Umbilical cord (tissue), 2 donors: ENCODE results near the gene DOCK7. TPM values are rescaled to one million over a fixed set of nuclear protein-coding genes. Genes with fewer than 3 reads are reported as not detected.
"Not testable (repeated sequence)": the region's sequence is repeated elsewhere in the genome, so short reads cannot be mapped to it uniquely, and the experiment has no call there.

Experiments used
- DNase-seq: peaks from one replicate; pipeline ENCODE4 v3.0.0-alpha.2; 2015; ENCODE audit warnings: low spot score
- total RNA-seq: library from RNA; depleted of rRNA; stranded (reverse); fragments of >200 nt; gene quantifications from one replicate; pipeline ENCODE4 v1.2.3, GENCODE V29; 2014; ENCODE audit warnings: low replicate concordance; ENCODE audit not compliant: insufficient read depth

Gene DOCK7
- total RNA-seq, 1 donor from 2014 or later, result 293 TPM

DNA sequence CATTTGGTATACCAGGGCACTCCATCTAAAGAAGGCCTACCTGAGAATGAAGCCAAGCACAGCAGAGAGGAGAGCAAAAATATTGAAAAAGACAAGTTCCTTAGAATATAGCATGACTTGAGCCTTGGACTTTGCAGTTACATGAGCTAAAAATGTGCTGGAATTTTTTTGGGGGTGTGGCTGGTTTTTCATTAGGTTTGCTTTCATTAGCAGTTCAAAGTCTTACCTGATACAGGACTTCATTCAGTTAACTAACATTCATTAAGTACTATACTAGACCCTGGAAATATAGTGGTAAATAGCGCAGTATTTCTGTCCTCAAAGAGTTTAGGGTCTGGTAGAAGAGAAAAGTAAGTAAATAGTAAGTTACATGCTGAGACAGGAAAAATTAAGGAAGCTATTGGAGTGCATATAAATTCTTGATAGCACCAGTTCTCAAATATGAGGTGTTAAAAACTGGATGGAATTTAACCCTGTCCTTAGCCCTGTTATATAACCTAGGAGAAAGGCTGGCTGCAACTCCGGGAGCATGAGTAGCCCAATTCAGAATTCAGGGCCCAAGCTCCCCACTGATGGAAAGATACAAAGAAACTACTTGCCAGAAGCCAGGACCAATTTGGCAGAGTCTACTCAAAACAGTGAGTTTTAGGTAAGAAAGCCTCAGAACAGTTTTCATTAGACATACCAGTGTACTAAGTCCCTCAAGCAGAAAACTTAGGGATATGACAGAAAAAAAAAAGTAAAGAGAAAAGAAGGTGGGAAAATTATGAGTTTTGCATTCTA, 3.1 kb upstream of the DOCK7 start:
- no peak for DNase-seq

GRCh38 chr1:62689524-62689923, 1.3 kb upstream of the DOCK7 start:
- no peak for DNase-seq

DNA sequence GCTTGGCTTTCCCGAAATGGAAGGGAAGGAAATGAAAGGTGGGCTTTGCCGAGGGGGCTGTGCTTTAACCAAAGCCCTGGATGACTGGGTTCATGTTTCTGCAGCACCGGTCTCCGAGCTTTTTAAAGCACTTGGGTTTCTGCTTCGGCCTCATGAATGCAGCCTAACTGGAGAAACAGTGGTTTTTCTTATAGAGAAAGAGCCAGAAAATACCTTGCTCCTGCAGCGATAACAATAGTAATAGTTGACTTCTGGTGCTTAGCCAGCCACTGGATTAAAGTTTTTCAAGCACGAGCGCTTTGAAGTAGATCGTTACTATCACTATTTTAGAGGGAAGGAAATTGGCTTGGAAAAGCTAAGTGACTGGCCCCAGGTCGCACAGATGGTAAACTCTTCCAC, 500 bp upstream of the DOCK7 start:
- no peak for DNase-seq

GRCh38 chr1:62687421-62687902, 724 bp downstream of the DOCK7 start:
- peak; percentile 60 for DNase-seq

GRCh38 chr1:62686822-62687221, 1.4 kb downstream of the DOCK7 start:
- DNase-seq, result no peak

DNA sequence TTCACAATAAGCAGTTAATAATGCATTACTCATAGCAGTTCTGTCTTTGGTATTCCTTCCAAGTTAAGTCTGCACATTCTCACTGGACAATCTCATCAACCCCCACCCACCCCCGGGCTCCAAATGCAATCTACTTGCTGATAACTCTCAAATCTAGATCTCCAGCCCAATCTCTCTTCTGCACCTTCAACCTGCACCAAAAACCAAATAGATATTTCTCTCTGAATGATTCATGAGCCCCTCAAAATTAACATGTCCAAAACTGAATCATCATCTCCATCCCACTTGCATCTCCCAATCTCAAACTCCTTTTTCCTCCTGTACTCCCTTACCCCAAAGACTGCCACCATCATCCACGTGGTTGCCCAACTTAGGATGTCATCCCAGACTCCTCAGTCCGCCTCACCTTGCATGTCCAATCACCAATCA, 2.7 kb downstream of the DOCK7 start:
- DNase-seq, result peak; percentile 28

DNA sequence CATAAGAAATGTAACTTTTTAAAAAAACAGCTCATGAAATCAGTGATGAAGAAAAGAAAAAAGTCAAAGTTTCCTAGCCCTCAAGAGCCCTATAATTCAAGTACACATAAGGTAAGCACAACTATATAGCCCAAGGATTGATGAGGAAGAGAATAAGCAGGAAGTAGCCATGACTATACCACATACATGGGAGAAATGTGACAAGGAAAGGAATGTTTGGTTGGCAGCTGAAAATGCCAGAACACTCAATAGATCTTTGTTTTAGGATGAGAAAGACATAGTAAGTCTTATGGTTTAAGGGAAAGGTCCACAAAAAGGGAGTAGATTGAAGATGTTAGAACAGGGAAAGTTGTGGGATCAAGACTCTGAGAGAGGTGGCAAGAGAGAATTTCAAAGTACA, 5.7 kb downstream of the DOCK7 start:
- DNase-seq, result no peak

DNA sequence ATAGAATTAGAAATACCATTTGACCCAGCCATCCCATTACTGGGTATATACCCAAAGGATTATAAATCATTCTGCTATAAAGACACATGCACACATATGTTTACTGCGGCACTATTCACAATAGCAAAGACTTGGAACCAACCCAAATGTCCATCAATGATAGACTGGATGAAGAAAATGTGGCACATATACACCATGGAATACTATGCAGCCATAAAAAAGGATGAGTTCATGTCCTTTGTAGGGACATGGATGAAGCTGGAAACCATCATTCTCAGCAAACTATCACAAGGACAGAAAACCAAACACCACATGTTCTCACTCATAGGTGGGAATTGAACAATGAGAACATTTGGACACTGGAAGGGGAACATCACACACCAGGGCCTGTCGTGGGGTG, 7.2 kb downstream of the DOCK7 start:
- not testable (repeated sequence) for DNase-seq

DNA sequence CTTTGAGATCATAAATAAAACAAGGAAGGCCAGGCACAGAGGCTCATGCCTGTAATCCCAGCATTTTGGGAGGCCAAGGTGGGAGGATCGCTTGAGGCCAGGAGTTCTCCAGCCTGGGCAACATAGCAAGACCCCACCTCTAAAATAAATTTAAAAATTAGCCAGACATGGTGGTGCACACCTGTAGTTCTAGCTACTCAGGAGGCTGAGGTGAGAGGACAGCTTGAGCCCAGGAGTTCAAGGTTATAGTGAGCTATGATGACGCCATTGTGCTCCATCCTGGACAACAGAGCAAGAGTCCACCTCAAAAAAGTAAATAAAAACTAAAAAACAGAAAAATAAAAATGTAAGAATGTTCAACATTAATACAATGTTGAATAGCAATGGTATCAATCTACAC, 10.4 kb downstream of the DOCK7 start:
- DNase-seq, result not testable (repeated sequence)

- DNase-seq, result no peak
Observed at GRCh38 chr1:62676611-62677356, 11.4 kb downstream of the DOCK7 start.

DNA sequence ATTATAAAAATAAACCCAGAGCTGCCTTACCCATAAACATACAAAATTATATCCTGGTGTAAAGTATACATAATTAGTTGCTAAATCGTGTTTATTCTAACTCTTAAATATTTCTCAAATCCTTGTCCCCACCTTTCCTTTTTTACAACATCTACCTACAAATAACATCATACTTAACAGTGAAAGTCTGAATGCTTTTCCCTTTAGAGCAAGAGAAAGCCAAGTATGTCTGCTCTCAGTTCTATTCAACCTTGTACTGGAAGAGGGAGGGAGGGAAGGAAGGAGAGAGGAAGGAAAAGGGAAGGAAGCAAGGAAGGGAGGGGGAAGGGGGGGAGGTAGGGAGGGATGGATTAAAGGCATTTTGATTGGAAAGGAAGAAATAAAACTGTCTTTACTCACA, 14.6 kb downstream of the DOCK7 start:
- no peak for DNase-seq

DNA sequence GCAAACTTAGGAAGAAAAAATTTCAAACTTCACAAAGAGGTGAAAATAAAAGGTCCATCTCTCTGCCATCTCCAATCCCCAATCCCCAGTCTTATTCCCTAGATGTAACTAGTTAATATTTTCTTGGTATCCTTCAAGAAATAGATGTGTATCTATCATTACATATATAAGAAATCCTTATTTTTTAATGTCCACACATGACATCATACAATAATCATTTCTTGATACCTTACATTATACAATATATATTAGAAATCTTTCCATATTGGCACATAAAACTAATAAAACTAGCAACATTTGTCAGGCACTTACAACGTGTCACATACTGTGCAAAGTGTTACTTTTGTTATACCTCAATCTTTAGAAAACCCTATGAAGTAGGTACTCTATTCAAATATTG, 16.2 kb downstream of the DOCK7 start:
- DNase-seq, result no peak

DNA sequence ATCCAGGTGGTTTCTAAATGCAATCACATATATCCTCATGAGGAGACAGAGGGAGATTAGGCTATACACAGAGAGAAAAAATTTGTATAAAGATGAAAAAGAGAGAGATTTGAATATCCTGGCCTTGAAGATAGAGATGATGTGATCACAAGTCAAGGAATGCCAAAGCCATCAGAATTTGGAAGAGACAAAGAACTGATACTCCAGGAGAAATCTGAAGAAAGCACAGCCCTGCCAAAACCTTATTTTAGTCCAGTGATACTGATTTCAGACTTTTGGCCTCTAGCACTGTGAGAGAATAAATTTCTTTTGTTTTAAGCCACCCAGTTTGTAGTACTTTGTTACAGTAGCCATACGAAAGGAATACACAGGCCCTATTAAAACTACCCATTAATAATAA, 33.4 kb downstream of the DOCK7 start:
- DNase-seq, result no peak

DNA sequence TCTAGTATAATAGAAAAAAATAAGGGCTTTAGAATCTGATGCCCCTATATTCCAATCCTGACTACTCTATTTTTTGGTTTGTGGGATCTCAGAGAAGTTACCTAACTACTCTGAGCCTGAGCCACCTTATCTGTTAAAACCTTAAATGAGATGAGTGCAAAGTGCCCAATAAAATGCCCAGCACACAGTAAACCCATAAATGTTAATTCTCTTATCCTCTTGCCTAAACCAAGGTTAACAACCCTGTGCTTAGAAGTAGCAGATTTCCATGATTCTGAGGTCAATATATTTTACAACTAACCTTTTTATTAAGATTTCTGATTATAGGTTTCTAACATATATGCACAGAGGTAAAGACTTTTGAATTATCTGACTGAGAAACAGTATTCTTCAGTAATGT, 35.8 kb downstream of the DOCK7 start:
- no peak for DNase-seq

GRCh38 chr1:62643283-62643682, 44.9 kb downstream of the DOCK7 start:
- DNase-seq, result no peak

DNA sequence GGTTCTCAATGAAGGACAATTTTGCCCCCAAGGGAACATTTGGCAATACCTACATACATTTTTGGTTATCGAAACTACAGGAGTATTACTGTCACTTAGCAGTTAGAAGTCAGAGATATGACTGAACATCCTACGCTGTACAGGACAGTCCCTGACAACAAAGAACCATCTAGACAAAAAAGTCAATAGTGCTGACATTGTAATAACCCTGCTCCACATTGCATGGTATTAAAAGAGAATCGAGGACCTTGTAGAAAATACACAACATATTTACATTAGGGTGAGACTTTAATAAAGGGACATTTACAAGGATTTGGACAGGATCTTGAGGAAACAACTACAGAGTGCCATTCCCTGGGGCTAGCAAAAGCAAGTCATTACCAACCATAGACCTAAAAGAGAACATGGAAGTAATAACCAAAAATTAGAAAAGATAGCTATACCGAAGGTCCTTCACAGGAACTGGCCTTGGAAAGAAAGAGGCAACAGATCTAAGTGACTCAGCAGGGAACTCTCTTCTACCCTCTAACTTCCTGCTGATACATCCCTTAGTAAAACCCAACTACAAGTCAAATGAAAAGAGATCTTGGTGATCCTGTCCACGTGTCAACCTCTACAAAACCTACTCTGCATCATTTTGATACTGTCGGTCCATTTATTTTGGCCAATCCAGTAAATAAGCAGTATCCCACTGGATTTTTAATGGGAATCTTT, 50.6 kb downstream of the DOCK7 start:
- no peak for DNase-seq

DNA sequence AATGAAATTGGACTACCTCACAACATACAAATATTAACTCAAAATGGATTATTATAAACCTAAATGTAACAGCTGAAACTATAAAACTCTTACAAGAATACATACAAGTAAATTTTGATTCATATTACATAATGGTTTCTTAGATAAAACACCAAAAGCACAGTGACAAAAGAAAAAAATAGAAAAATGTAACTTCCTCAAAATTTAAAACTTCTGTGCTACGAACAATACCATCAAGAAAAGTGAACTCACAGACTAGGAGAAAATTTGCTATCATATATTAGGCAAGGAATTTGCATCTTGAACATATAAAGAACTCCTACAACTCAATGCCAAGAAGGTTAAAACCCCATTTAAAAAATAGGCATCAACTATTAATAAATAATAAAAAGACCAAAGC, 59.7 kb downstream of the DOCK7 start:
- no peak for DNase-seq

GRCh38 chr1:62625415-62625814, 62.8 kb downstream of the DOCK7 start:
- no peak for DNase-seq

GRCh38 chr1:62621907-62622306, 66.3 kb downstream of the DOCK7 start:
- peak; percentile 38 for DNase-seq

DNA sequence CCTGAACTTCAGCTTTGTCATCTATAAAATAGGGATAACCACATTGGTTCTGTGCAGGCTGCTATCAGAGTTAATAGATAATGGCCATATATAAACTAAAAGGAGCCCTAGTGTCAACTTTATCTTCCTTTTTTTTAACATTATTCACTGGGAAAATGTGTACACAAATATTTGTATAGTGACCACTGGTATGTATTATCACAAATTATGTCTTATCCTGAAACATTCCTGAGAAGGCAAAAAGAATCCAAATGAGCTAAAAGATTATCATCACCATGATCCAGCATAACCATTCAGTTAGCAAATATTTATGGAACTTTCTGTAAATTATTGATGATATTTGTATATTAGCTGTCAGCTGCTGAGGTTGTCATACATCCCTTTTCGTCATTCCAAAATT, 74.3 kb downstream of the DOCK7 start:
- DNase-seq, result no peak

DNA sequence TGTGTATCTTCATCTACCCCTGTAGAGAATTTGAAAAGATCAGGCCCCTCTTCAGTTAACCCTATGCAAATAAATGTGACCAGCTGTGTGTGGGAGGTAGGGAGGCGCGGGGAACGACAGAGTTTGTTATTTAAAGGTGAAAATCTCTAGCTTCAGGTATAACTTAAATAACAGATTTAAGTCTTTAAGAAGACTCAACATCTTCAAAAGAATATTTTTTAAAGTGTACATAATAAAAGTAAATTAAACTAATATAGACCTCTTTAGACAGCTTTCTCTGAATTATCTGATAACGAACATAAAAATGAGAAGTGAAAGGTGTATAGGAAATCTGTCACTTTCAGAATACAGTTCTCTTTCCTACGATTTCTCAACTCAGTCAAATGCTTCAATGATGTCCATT, 74.9 kb downstream of the DOCK7 start:
- DNase-seq, result no peak

DNA sequence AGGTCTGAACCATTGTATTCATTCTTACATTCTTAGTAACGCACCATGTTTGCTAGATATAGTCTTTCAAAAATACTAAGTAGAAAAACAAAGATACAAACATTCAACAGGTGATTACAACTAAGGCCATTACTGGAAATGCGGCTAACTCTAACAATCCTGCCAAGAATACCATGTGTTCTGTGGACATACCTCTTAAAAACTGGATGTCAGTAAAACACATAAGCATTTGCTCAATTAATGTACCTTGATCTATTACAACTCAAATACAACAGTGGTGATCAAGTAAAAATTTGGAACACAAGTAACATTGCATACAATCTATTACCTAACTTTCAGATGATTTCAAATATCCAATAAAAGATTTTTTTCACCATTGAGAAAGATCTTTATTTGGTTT, 75.4 kb downstream of the DOCK7 start:
- no peak for DNase-seq
